SK-N-SH (cell line): ENCODE data around the gene TSPAN3.

ENCODE experiments used
- CTCF ChIP-seq: fragments of 200-600 bp; sonication (generic); IDR thresholded peaks from 2 replicates; pipeline ENCODE4 v1.6.1; 2017; ENCODE audit warnings: antibody characterized with exemption, mild to moderate bottlenecking, moderate library complexity
- EZH2phosphoT487 ChIP-seq: fragments of 200-600 bp; sonication (generic); IDR thresholded peaks from 2 replicates; pipeline ENCODE4 v1.6.1; 2017; ENCODE audit warnings: low read depth, mixed run types, mild to moderate bottlenecking, antibody characterized with exemption, moderate library complexity, borderline replicate concordance
- NRF1 ChIP-seq: IDR thresholded peaks from 2 replicates; pipeline ENCODE4 v1.6.1; 2012; ENCODE audit warnings: low read depth, mild to moderate bottlenecking, low read length

GRCh38 chr15:77068633-77069032 lies 2.3 kb downstream of the TSPAN3 start:
- TF ChIP-seq CTCF (no peak), NRF1 (no peak), EZH2phosphoT487 (no peak)
